ENCODE results near the gene C1orf226. TPM values are rescaled to one million over a fixed set of nuclear protein-coding genes. Genes with fewer than 3 reads are reported as not detected.
"Not testable (repeated sequence)": the region's sequence is repeated elsewhere in the genome, so short reads cannot be mapped to it uniquely, and the experiment has no call there.

Gene C1orf226
- total RNA-seq, 1 experiment from 2014 or later: 0.07 TPM

DNA sequence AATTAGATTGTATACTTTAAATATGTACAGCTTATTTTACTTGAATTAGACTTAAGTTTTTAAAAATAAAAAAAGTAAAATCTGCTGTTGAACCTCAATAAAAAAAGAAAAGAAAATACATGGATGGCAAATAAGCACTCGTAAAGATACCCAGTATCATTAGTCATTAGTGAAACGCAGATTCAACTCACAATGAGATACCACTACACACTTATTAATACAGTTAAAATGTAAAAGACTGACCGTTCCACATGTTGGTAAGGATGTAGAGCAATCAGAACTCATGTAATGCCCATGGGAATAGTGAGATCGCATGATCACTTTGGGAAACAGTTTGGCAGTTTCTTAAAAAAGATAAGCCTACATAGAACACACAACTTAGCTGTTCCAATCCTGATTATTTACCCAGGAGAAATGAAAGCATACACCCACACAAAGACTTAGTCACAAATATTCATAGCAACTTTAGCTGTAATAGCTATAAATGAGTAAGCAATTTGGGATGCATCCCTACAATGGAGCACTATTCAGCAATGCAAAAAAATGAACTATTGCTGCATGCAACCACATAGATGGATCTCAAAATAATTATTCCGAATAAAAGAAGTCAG, 23.1 kb downstream of the C1orf226 start:
- DNase-seq (ENCODE audit: extremely low read depth, low read depth): no peak

DNA sequence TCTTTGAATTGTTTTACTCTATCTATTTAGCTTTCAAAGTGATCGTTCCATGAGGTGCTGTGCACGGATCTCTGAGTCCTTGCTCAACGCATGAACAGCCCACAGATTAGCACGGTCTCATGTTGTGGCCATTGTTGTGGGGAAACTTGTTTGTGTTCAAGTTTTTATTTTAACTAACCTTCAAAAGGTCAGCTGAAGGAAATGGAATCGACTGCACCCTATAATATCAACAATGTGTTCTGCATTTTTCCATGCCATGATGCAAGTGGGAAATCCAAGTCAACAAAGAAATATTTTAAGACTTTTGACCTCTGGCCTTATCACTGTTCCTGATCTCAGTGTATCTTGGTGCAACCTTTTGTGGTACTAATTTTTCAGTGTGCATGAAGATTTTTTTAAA, 24.3 kb downstream of the C1orf226 start:
- DNase-seq (ENCODE audit: extremely low read depth, low read depth): no peak

GRCh38 chr1:162406811-162407210, 25.3 kb downstream of the C1orf226 start:
- DNase-seq (ENCODE audit: extremely low read depth, low read depth): no peak

GRCh38 chr1:162407539-162407938, 26.0 kb downstream of the C1orf226 start:
- DNase-seq (ENCODE audit: extremely low read depth, low read depth): no peak

GRCh38 chr1:162412002-162412401, 30.5 kb downstream of the C1orf226 start, which contains the start of gene SH2D1B:
SH2D1B (minus strand) TSS chr1:162412136; CDS start chr1:162412016, 120 bp downstream.
- no peak for DNase-seq (ENCODE audit: extremely low read depth, low read depth)

DNA sequence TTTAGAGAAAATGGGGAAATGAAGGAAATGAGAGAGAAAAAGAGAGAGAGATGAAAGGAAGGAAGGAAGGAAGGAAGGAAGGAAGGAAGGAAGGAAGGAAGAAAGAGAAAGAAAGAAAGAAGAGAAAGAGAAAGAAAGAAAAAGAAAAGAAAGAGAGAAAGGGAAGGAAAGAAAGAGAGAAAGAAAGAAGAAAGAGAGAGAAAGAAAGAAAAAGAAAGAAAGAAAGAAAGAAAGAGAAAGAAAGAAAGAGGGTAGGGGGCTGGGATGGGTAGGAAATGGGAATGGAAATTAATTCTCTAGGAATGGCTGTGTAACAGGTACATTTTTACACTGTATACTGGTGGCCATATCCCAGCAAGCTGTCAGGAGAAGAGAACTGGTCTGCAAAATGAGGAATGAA, 34.7 kb downstream of the C1orf226 start:
- no peak for DNase-seq (ENCODE audit: extremely low read depth, low read depth)

GRCh38 chr1:162416909-162417308, 35.4 kb downstream of the C1orf226 start:
- no peak for DNase-seq (ENCODE audit: extremely low read depth, low read depth)

DNA sequence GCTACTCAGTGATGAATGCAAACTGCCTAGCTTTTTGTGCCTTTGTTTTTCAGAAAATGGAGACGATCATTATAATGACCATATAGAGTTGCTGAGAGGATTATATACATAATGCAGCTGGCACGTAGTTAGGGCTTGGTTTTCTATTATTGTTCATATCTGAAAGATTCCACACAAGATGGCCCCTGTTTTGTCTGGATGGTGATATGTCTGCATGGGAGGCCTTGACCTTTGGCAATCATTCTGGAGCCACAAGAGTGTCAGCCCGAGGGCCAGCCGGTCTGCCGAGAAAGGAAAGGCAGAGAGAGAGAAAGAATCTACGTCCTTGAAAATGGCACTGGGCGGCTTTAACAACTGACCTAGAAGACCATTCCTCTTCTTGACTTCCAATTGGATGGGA, 36.1 kb downstream of the C1orf226 start:
- DNase-seq (ENCODE audit: extremely low read depth, low read depth): no peak

- DNase-seq (ENCODE audit: extremely low read depth, low read depth): not testable (repeated sequence)
Observed at GRCh38 chr1:162418584-162418983, 37.1 kb downstream of the C1orf226 start.

GRCh38 chr1:162419450-162419931, 38.0 kb downstream of the C1orf226 start:
- DNase-seq (ENCODE audit: extremely low read depth, low read depth): not testable (repeated sequence)

DNA sequence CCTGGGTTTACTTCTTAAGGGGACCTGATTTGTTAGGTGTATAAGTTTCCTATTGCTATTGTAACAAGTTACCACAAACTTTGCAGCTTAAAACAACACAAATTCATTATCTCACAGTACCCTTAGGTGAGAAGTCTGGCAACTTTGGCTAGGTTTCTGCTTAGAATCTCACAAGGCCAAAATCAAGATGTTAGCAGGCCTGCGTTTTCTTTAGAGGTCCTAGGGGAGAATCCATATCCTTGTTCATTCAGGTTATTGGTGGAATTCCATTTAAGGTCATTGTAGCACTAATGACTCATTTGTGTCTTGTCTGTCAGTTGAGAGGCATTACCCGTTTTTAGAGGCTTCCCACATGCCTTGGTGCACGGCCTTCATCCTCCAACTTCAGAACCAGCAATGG, 38.6 kb downstream of the C1orf226 start:
- no peak for DNase-seq (ENCODE audit: extremely low read depth, low read depth)

GRCh38 chr1:162421258-162422164, 40.0 kb downstream of the C1orf226 start:
- no peak for DNase-seq (ENCODE audit: extremely low read depth, low read depth)

DNA sequence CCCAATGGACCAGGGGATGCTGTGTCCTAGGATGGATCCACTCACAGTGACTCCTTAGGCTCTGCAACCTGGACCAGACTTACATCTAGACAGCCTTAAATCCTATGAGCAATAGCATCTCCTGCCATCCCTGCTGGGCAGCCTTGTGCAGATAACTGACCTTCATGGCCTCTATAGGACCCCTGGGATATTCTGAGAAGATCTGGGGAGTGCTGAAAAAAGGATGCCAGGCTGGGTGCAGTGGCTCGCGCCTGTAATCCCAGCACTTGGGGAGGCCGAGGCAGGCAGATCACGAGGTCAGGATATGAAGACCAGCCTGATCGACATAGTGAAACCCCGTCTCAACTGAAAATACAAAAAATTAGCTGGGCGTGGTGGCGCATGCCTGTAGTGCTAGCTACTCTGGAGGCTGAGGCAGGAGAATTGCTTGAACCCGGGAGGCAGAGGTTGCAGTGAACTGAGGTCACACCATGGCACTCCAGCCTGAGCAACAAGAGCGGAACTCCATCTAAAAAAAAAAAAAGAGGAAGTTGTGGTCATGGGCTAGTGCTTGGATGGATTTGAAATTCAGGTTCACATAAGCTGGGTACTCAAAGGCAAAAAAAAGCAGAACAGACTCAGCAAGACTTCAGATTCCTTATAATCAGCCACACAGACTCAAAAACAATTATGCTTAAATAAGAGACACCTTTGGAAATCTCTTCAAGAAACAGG, 41.3 kb downstream of the C1orf226 start:
- no peak for DNase-seq (ENCODE audit: extremely low read depth, low read depth)

GRCh38 chr1:162430583-162430982, 49.1 kb downstream of the C1orf226 start:
- DNase-seq (ENCODE audit: extremely low read depth, low read depth): no peak

DNA sequence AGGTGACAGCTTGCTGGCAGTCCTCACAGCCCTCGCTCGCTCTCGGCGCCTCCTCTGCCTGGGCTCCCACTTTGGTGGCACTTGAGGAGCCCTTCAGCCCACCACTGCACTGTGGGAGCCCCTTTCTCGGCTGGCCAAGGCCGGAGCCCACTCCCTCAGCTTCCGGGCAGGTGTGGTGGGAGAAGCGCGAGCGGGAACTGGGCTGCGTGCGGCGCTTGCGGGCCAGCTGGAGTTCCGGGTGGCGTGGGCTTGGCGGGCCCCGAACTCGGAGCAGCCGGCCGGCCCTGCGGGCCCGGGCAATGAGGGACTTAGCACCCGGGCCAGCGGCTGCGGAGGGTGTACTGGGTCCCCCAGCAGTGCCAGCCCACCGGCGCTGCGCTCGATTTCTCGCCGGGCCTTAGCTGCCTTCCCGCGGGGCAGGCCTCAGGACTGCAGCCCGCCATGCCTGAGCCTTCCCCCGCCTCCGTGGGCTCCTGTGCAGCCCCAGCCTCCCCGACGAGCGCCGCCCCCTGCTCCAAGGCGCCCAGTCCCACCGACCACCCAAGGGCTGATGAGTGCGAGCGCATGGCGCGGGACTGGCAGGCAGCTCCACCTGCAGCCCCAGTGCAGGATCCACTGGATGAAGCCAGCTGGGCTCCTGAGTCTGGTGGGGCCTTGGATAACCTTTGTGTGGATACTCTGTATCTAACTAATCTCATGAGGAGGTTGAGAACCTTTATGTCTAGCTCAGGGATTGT, 51.6 kb downstream of the C1orf226 start:
- not testable (repeated sequence) for DNase-seq (ENCODE audit: extremely low read depth, low read depth)

Small RNA genes lying within 50 kb of the gene (small RNA-seq; reads per million reads assigned to genes)
- gene MIR556 (0 reads per million in 2 experiments), gene RNA5SP61 (0 reads per million in 2 experiments)

Other genes with a start within 250 kb of the C1orf226 start
- not detected in 2 replicates for gene SPATA46, start 4.9 kb upstream of the C1orf226 start, total RNA-seq (2014; rRNA removed; shearing (Covaris generic))
- not detected in 2 replicates for gene SH2D1B, start 30.4 kb downstream of the C1orf226 start, total RNA-seq (2014; rRNA removed; shearing (Covaris generic))
- 97.9 and 110 TPM in 2 replicates for gene UHMK1, start 116.1 kb downstream of the C1orf226 start, total RNA-seq (2014; rRNA removed; shearing (Covaris generic))
- gene UAP1, start 180.0 kb downstream of the C1orf226 start, total RNA-seq (2014; rRNA removed; shearing (Covaris generic)): 53.8 and 57.1 TPM in 2 replicates

All from NCI-H460 (cell line).